Duodenal mucosa (tissue), 2 donors: Measurements from ENCODE around the gene MAP4K4.

Source experiments
- H3K27ac ChIP-seq: one replicate; pipeline ENCODE4 v1.7.0; 2013; ENCODE audit warnings: low read depth, low read length
- H3K27me3 ChIP-seq, 2 donors: one replicate each; pipeline ENCODE4 v1.7.0; 2013; ENCODE audit warnings: low read length in 2 of 2, control low read depth in 1 of 2; ENCODE audit not compliant: insufficient read depth in 2 of 2, control insufficient read depth in 1 of 2
- H3K36me3 ChIP-seq, 2 donors: one replicate each; pipeline ENCODE4 v1.7.0; 2013; ENCODE audit warnings: low read length in 2 of 2, control low read depth in 1 of 2; ENCODE audit not compliant: insufficient read depth in 2 of 2, control insufficient read depth in 1 of 2
- H3K4me1 ChIP-seq, 2 donors: one replicate each; pipeline ENCODE4 v1.7.0; 2013; ENCODE audit warnings: low read length in 2 of 2, control low read depth in 1 of 2; ENCODE audit not compliant: insufficient read depth in 2 of 2, control insufficient read depth in 1 of 2
- H3K4me3 ChIP-seq, 2 donors: one replicate each; pipeline ENCODE4 v1.7.0; 2013; ENCODE audit warnings: low read length in 2 of 2, low read depth in 1 of 2
- H3K9ac ChIP-seq, 2 donors: one replicate each; pipeline ENCODE4 v1.7.0; 2013; ENCODE audit warnings: low read length in 2 of 2, low read depth in 1 of 2
- H3K9me3 ChIP-seq, 2 donors: one replicate each; pipeline ENCODE4 v1.7.0; 2013; ENCODE audit warnings: low read length in 2 of 2, control low read depth in 1 of 2; ENCODE audit not compliant: control insufficient read depth in 1 of 2

MAP4K4 gene

DNA sequence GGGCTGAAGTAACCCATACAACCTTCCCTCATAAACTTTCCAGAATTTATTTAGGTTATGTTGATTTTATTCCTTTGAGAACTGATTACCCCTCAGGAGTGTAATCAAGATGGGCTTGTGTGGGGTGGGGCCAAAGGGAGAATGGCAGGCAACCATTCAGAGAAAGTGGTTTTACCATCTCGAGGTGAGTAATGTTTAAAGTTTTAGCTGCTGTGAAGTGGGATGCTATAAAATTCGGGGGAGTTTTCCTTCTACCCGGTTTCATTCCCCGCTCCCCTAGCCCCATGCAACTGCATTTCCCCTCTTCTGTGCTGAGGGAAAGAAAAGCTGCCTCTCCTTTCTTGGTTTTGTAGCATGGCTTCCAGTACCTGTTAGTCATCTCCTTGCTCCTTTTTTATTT, 34.7 kb downstream of the MAP4K4 start:
- H3K27ac ChIP-seq, result no peak overlapping the region

DNA sequence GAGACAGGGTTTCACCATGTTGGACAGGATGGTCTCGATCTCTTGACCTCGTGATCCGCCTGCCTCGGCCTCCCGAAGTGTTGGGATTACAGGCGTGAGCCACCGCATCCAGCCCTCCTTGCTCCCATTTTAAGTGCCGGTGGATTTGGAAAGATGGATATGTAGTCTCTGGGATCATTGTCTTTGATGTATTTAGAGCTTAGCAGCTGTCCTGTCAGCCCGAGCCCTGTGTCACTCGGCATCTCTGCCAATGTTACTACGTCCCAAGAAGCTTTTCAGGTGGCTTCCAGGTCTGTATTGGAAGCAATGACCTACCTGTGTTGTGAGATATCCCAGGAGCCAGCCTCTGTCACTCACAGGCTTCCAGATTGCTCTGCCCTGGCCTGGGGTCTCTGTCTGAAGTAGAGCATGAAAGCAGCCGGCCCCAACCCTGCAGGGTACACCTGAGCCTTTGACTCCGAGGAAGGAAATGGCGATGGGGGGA, 35.3 kb downstream of the MAP4K4 start:
- H3K4me1 ChIP-seq, result peaks cover 8 to 31% of the 10 kb centered on the region in 2 donors
- H3K9me3 ChIP-seq, result no peaks in the 10 kb centered on the region
- no peak overlapping the region for H3K4me3 ChIP-seq
- H3K27ac ChIP-seq, result no peak overlapping the region
- no peaks in the 10 kb centered on the region for H3K27me3 ChIP-seq
- no peaks in the 10 kb centered on the region for H3K36me3 ChIP-seq
- no peak overlapping the region for H3K9ac ChIP-seq

More for the DNA sequence above, 34.7 kb downstream of the MAP4K4 start:
- H3K36me3 ChIP-seq, result no peaks in the 10 kb centered on the region
- H3K9ac ChIP-seq, result no peak overlapping the region
- no peaks in the 10 kb centered on the region for H3K9me3 ChIP-seq
- H3K4me3 ChIP-seq, result no peak overlapping the region
- peaks cover 4 to 28% of the 10 kb centered on the region in 2 donors for H3K4me1 ChIP-seq
- no peaks in the 10 kb centered on the region for H3K27me3 ChIP-seq

DNA sequence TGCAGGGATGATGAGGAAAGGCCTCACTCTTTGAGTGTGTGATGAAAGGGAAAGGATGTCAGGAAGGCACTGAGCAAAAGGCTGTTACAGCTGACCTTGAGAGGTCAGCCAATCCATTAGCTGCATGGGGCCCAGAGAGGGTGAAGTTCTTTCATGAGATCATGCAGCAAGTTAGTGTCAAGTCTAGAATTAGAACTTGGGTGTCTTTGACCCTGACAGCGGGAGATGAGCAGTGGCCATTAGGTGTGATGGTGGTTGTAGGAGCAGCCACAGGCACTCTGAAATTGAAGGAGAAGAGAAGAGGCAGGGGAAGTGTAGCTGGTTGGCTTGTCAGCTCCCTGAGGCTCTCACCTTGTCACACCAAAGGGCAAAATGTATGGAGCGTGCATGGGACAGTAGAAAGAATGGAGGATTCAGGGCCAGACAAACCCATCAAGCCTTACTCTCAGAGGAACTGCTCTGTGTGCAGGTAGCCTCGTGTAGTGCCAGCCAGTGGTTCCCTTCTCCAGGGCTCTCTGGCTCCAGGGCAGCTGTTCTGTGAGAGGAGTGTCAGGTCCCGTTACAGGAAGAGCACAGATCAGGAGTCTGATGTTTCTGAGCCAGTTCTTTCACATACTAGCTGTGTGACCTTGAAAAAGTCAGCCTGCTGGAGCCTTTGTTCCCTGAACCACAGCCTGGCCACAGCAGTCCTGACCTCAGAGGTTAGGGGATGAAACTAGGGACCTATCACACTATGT, 35.9 kb downstream of the MAP4K4 start:
- Histone ChIP-seq H3K27me3 (no peaks in the 10 kb centered on the region), H3K9ac (no peak overlapping the region), H3K36me3 (no peaks in the 10 kb centered on the region), H3K27ac (no peak overlapping the region), H3K9me3 (no peaks in the 10 kb centered on the region), H3K4me1 (peaks cover 8 to 37% of the 10 kb centered on the region in 2 donors), H3K4me3 (no peak overlapping the region)

- H3K9ac ChIP-seq, result no peak overlapping the region
- H3K4me3 ChIP-seq, result no peak overlapping the region
These were observed 37.1 kb downstream of the MAP4K4 start for GRCh38 chr2:101734505-101735165.

DNA sequence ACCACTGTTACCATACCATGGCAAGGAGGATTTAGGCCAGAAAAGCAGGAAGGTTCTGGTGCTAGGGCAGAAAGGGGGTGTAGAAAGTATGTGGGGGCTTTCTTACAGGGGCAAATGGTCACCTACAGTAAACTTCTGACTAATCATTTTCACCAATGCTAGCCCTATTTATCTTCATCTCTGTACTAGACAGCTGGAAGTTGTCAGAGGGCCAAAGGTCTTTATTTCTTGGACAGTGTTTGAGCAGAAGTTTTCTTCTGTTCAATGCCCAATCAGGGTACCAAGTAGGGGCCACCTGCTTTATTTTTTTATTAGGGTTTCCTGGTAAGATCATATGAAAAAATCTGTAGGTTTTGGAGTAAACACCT, 37.6 kb downstream of the MAP4K4 start:
- Histone ChIP-seq H3K4me1 (peaks cover 8 to 38% of the 10 kb centered on the region in 2 donors), H3K27me3 (no peaks in the 10 kb centered on the region), H3K9ac (no peak overlapping the region), H3K36me3 (no peaks in the 10 kb centered on the region), H3K27ac (no peak overlapping the region), H3K4me3 (no peak overlapping the region), H3K9me3 (no peaks in the 10 kb centered on the region)

More at GRCh38 chr2:101734505-101735165, 37.1 kb downstream of the MAP4K4 start:
- Histone ChIP-seq H3K4me1 (peaks cover 8 to 38% of the 10 kb centered on the region in 2 donors), H3K36me3 (no peaks in the 10 kb centered on the region), H3K27me3 (no peaks in the 10 kb centered on the region), H3K27ac (no peak overlapping the region), H3K9me3 (no peaks in the 10 kb centered on the region)

DNA sequence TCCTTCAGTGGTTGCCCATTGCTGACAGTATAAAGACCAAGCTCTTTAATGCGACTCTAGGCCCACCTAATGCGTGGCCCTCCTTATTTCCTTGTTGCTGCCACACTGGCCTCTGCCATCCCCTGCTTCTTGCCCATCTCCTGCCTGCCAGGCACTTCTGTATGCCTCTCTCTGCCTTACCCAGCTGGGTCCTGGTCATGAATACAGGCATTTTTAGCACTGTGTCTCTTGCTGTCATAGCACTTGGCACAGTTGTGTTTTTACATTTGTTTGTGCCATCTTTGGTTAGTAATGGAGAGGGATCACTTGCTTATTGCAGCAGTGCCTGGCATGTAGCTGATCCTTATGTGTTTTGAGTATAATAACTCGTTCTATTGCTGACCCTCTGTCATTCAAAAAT, 38.7 kb downstream of the MAP4K4 start:
- Histone ChIP-seq H3K27ac (no peak overlapping the region), H3K9me3 (no peaks in the 10 kb centered on the region), H3K4me3 (no peak overlapping the region), H3K4me1 (peaks cover 8 to 38% of the 10 kb centered on the region in 2 donors), H3K27me3 (no peaks in the 10 kb centered on the region), H3K9ac (no peak overlapping the region), H3K36me3 (no peaks in the 10 kb centered on the region)

DNA sequence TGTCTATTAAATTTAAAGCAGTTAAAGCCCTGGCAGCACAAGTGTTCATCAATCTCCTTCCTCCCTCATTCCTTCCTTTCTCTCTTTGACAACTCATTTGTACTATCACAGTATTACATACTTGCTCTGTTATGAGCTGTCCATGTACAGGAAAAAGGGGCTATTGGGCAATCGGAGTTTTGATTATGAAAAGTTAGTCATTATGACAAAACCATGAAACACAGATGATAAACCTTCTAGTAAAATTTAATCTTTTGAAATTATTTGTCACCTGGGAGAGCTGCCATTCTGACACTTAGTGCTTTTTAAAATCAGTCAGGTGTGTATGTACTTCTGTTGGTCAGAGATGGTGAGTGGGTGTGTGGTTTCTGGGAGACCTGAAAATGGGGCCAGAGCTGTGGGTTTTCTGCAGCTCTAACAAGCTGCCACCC, 39.4 kb downstream of the MAP4K4 start:
- H3K36me3 ChIP-seq, result no peaks in the 10 kb centered on the region
- peaks cover 10 to 40% of the 10 kb centered on the region in 2 donors for H3K4me1 ChIP-seq
- no peak overlapping the region for H3K4me3 ChIP-seq
- no peak overlapping the region for H3K9ac ChIP-seq
- no peaks in the 10 kb centered on the region for H3K9me3 ChIP-seq
- no peaks in the 10 kb centered on the region for H3K27me3 ChIP-seq
- no peak overlapping the region for H3K27ac ChIP-seq

DNA sequence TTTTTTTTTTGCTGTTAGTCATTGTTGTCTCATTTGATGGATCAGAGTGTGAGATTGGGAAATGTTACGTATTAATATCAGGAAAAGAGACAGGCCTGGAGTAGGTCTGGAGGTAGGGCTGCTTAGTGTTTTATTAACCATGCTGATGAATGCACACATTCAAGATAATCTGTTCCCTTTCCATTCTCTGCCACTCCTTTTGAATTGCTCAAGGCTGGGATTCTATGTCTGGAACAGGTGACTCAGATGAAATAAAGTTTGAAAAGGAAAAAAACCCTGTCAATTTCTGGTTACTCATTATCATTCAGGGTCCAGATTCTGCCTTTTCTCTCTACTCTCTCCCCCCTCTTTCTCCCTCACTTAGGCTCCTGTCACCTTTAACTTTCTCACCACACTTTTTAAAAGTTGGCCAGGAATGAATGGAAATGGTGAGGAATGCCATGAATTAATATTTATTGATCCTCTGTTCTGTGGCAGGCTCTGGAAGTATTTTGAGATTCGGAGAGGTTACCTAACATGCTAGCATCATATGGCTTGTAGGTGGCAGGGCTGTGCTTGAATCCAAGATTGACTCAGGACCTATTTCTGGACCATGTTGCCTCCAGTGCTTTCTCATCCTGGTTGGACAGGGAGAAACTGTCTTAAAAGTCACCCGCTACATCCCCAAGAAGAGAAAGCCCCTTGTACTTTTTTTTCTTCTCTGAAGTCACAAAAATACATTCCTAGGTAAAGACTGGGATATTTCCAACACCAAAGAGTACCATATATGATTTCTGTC, 40.2 kb downstream of the MAP4K4 start:
- Histone ChIP-seq H3K36me3 (no peaks in the 10 kb centered on the region), H3K4me3 (no peak overlapping the region), H3K27ac (no peak overlapping the region), H3K27me3 (no peaks in the 10 kb centered on the region), H3K9ac (no peak overlapping the region), H3K9me3 (no peaks in the 10 kb centered on the region), H3K4me1 (peaks cover 14 to 48% of the 10 kb centered on the region in 2 donors)

- no peaks in the 10 kb centered on the region for H3K36me3 ChIP-seq
- H3K27me3 ChIP-seq, result no peaks in the 10 kb centered on the region
- no peak overlapping the region for H3K27ac ChIP-seq
- no peak overlapping the region for H3K9ac ChIP-seq
- no peak overlapping the region for H3K4me3 ChIP-seq
- peaks cover 14 to 44% of the 10 kb centered on the region in 2 donors for H3K4me1 ChIP-seq
- no peaks in the 10 kb centered on the region for H3K9me3 ChIP-seq
These were observed 41.1 kb downstream of the MAP4K4 start for GRCh38 chr2:101738649-101739048.

DNA sequence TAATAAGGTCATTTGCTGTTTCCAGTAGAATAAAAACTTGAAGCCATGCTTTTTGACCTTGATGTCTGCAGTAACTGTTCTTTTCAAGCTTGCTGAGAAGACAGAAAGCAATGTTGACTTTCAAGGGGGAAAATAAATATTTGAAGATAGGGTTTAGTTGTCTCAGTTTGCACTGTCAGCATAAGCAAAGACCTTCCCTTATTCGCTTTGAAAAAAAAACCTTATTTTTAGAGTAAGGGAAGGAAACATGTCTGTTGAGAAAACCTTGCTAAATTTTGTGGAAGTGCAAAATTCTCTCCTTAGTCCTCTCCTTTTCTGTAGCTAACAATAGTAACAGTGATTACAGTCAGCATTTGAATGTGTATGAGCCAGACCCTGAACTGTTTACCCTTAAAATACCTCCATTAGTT, 43.1 kb downstream of the MAP4K4 start:
- Histone ChIP-seq H3K36me3 (no peaks in the 10 kb centered on the region), H3K4me3 (no peak overlapping the region), H3K27ac (no peak overlapping the region), H3K27me3 (no peaks in the 10 kb centered on the region), H3K4me1 (peaks cover 14 to 33% of the 10 kb centered on the region in 2 donors), H3K9ac (no peak overlapping the region), H3K9me3 (no peaks in the 10 kb centered on the region)
